CD14-positive monocyte (primary cell): Measurements from ENCODE around the gene RAD51C. TPM values are rescaled to one million over a fixed set of nuclear protein-coding genes. Genes with fewer than 3 reads are reported as not detected.
A peak's percentile ranks its signal among the peaks of the same experiment; 100 is the strongest.

Experiments used
- DNase-seq, 3 donors: peaks; one replicate each; pipeline ENCODE4 v3.0.0-alpha.2; 2011 to 2022
- H2AFZ ChIP-seq: 2 replicates; pipeline ENCODE4 v1.6.0; 2012; ENCODE audit warnings: mild to moderate bottlenecking, low read depth, low read length, inconsistent platforms; ENCODE audit not compliant: insufficient read depth, poor library complexity, severe bottlenecking
- H3K27ac ChIP-seq, 2 donors: 1 replicate in 1 of 2; 2 replicates in 1 of 2; pipeline ENCODE4 v1.5.1; 2012 to 2013; ENCODE audit warnings: low read length in 2 of 2, control low read depth in 1 of 2, inconsistent platforms in 1 of 2, low read depth in 1 of 2, mild to moderate bottlenecking in 1 of 2
- H3K27me3 ChIP-seq, 2 donors: one replicate each; pipeline versions ENCODE4 v1.6.0 to v1.6.1; 2011 to 2013; ENCODE audit warnings: low read length in 2 of 2; ENCODE audit not compliant: control insufficient read depth in 2 of 2, insufficient read depth in 2 of 2
- H3K36me3 ChIP-seq, 2 donors: replicated peaks in 1 of 2; 1 replicate in 1 of 2; 2 replicates in 1 of 2; pipeline versions ENCODE4 v1.5.1 to v1.6.1; 2012 to 2013; ENCODE audit warnings: low read length in 2 of 2, control low read depth in 1 of 2, inconsistent platforms in 1 of 2, mild to moderate bottlenecking in 1 of 2; ENCODE audit not compliant: insufficient read depth in 2 of 2, control insufficient read depth in 1 of 2
- H3K4me1 ChIP-seq, 2 donors: 1 replicate in 1 of 2; 2 replicates in 1 of 2; pipeline versions ENCODE4 v1.5.1 to v1.6.1; 2012 to 2013; ENCODE audit warnings: low read length in 2 of 2, control low read depth in 1 of 2, inconsistent platforms in 1 of 2, mild to moderate bottlenecking in 1 of 2, moderate library complexity in 1 of 2; ENCODE audit not compliant: insufficient read depth in 2 of 2, control insufficient read depth in 1 of 2
- H3K4me2 ChIP-seq: replicated peaks from 2 replicates; pipeline ENCODE3; 2012; ENCODE audit warnings: low read length, moderate library complexity, mild to moderate bottlenecking; ENCODE audit not compliant: poor library complexity, severe bottlenecking; ENCODE audit errors: extremely low read depth
- H3K4me3 ChIP-seq, 3 experiments: fragments of 200-600 bp in 1 of 3; sonication (generic) in 1 of 3; replicated peaks in 1 of 3; 1 replicate in 2 of 3; 2 replicates in 1 of 3; pipeline ENCODE4 v1.5.1; 2011 to 2013; ENCODE audit warnings: low read length in 3 of 3, mild to moderate bottlenecking in 3 of 3, control low read depth in 2 of 3, low read depth in 2 of 3, inconsistent platforms in 1 of 3, moderate library complexity in 1 of 3
- H3K79me2 ChIP-seq: 2 replicates; pipeline ENCODE4 v1.6.0; 2012; ENCODE audit warnings: mild to moderate bottlenecking, control low read depth, inconsistent platforms, low read length, moderate library complexity; ENCODE audit not compliant: insufficient read depth
- H3K9ac ChIP-seq: 2 replicates; pipeline ENCODE4 v1.6.0; 2017; ENCODE audit warnings: low read length, mild to moderate bottlenecking; ENCODE audit not compliant: insufficient read depth, poor library complexity, severe bottlenecking
- H3K9me3 ChIP-seq, 2 donors: replicated peaks in 1 of 2; 1 replicate in 1 of 2; 2 replicates in 1 of 2; pipeline versions ENCODE4 v1.5.1 to v1.6.1; 2012 to 2013; ENCODE audit warnings: low read length in 2 of 2, control low read depth in 1 of 2; ENCODE audit not compliant: control insufficient read depth in 1 of 2, insufficient read depth in 1 of 2
- H4K20me1 ChIP-seq: 2 replicates; pipeline ENCODE4 v1.6.0; 2012; ENCODE audit warnings: mild to moderate bottlenecking, low read length, control low read depth, moderate library complexity; ENCODE audit not compliant: insufficient read depth
- H3K27ac Mint-ChIP-seq, 7 donors: one replicate each; pipeline ENCODE4 v1.8.0; 2020; ENCODE audit warnings: mild to moderate bottlenecking in 7 of 7, mixed read lengths in 7 of 7, moderate library complexity in 6 of 7, inconsistent platforms in 2 of 7
- H3K27me3 Mint-ChIP-seq, 3 donors: one replicate each; pipeline ENCODE4 v1.8.0; 2021 to 2022; ENCODE audit warnings: low read depth in 3 of 3, mild to moderate bottlenecking in 3 of 3, mixed read lengths in 3 of 3, moderate library complexity in 3 of 3, inconsistent platforms in 1 of 3
- H3K36me3 Mint-ChIP-seq, 2 donors: one replicate each; pipeline ENCODE4 v1.8.0; 2020; ENCODE audit warnings: mixed read lengths in 2 of 2, inconsistent platforms in 1 of 2, mild to moderate bottlenecking in 1 of 2
- H3K4me1 Mint-ChIP-seq: one replicate; pipeline ENCODE4 v1.8.0; 2020; ENCODE audit warnings: mild to moderate bottlenecking, mixed read lengths
- H3K4me3 Mint-ChIP-seq, 2 donors: one replicate each; pipeline ENCODE4 v1.8.0; 2020; ENCODE audit warnings: mild to moderate bottlenecking in 2 of 2, mixed read lengths in 2 of 2, moderate library complexity in 1 of 2
- H3K9me3 Mint-ChIP-seq, 7 donors: one replicate each; pipeline ENCODE4 v1.8.0; 2020 to 2022; ENCODE audit warnings: mixed read lengths in 7 of 7, mild to moderate bottlenecking in 6 of 7, moderate library complexity in 6 of 7, inconsistent platforms in 2 of 7
- WGBS: methylation state at CpG from one replicate; pipeline ENCODE4 v1.1.5; 2013; ENCODE audit warnings: missing lambda C conversion rate; ENCODE audit not compliant: insufficient coverage; 5-methylcytosine and 5-hydroxymethylcytosine counted together
- intact Hi-C, 2 donors: fragments of 100-400 bp; cut with micrococcal nuclease; formaldehyde crosslinking; loops; one replicate each; pipeline versions ENCODE4 v1.15.0 to v1.15.1; 2023
- polyA plus RNA-seq, 3 donors: library from polyadenylated mRNA; depleted of rRNA in 1 of 3; unstranded in 2 of 3; stranded (reverse) in 1 of 3; fragments of 300-500 nt in 2 of 3; fragments of >200 nt in 1 of 3; fragmentation: Illumina TruSeq in 2 of 3; gene quantifications; 1 replicate in 2 of 3; 2 replicates in 1 of 3; pipeline ENCODE4 v1.2.3, GENCODE V29; 2012 to 2021
- TF ChIP-seq, protein P1 (sequence below): fragments of 200-600 bp; IDR thresholded peaks from one replicate; pipeline ENCODE4 v1.8.0; 2022; ENCODE audit warnings: antibody characterized with exemption, mild to moderate bottlenecking

Gene RAD51C
- polyA plus RNA-seq, 3 donors, result 6.8 to 14.5 (median 13.1) TPM

DNA sequence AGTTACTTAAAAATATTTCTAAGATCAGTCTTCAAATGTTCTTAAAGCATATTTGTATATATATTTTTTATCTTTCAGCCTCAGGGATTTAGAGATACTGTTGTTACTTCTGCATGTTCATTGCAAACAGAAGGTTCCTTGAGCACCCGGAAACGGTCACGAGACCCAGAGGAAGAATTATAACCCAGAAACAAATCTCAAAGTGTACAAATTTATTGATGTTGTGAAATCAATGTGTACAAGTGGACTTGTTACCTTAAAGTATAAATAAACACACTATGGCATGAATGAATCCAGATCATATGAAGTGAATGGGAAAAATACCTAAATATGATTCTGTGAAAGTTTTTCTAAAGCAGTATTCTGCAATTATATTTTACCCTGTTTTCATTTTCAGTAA is 41.6 kb downstream of the RAD51C start:
- Mint-ChIP-seq H3K4me3 (no peak overlapping the region), H3K9me3 (no peaks in the 10 kb centered on the region)
- no CpG with 5 or more reads among the region's 3 CpGs for WGBS

DNA sequence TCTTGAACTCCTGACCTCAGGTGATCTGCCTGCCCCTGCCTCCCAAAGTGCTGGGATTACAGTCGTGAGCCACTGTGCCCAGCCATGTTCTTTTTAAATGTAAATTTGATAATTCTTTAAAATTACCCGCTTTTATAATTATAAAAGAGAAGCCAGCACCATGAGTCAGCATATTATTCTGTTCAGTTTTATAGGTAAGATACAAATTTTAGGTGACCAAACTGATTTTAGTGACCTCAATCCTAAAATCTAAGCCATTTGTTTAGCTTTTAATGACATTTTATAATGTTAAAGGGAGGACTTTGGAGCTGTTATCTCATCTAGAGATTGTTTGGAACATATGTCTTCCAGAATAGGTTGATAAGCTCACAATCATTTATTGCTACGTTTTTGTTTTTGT is 42.4 kb downstream of the RAD51C start:
- TF ChIP-seq, protein P1, sequence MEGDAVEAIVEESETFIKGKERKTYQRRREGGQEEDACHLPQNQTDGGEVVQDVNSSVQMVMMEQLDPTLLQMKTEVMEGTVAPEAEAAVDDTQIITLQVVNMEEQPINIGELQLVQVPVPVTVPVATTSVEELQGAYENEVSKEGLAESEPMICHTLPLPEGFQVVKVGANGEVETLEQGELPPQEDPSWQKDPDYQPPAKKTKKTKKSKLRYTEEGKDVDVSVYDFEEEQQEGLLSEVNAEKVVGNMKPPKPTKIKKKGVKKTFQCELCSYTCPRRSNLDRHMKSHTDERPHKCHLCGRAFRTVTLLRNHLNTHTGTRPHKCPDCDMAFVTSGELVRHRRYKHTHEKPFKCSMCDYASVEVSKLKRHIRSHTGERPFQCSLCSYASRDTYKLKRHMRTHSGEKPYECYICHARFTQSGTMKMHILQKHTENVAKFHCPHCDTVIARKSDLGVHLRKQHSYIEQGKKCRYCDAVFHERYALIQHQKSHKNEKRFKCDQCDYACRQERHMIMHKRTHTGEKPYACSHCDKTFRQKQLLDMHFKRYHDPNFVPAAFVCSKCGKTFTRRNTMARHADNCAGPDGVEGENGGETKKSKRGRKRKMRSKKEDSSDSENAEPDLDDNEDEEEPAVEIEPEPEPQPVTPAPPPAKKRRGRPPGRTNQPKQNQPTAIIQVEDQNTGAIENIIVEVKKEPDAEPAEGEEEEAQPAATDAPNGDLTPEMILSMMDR, result no peak

More for the DNA sequence above, 41.6 kb downstream of the RAD51C start:
- DNase-seq, result no peak
- Histone ChIP-seq H3K4me1 (no peaks in the 10 kb centered on the region), H2AFZ (no peak overlapping the region), H3K79me2 (no peaks in the 10 kb centered on the region), H3K9me3 (no peaks in the 10 kb centered on the region), H3K36me3 (peaks cover 0 to 7% of the 10 kb centered on the region in 2 donors), H3K9ac (no peak overlapping the region), H3K27me3 (no peaks in the 10 kb centered on the region), H3K27ac (no peak overlapping the region), H3K4me2 (no peak overlapping the region), H4K20me1 (no peaks in the 10 kb centered on the region), H3K4me3 (no peak overlapping the region)
- intact Hi-C loops, result no loop called here
- Mint-ChIP-seq H3K27me3 (peaks cover 0 to 1% (median 0%) of the 10 kb centered on the region in 3 donors), H3K27ac (no peak overlapping the region), H3K4me1 (no peaks in the 10 kb centered on the region), H3K36me3 (peaks cover 8 to 11% of the 10 kb centered on the region in 2 donors)
- TF ChIP-seq, protein P1, result no peak

More for the DNA sequence above, 42.4 kb downstream of the RAD51C start:
- no peaks in the 10 kb centered on the region for H4K20me1 ChIP-seq
- no peak overlapping the region for H3K27ac ChIP-seq
- H3K9me3 ChIP-seq, result no peaks in the 10 kb centered on the region
- no peak overlapping the region for H3K4me3 ChIP-seq
- Mint-ChIP-seq H3K27me3 (peaks cover 0 to 4% (median 0%) of the 10 kb centered on the region in 3 donors), H3K4me1 (no peaks in the 10 kb centered on the region), H3K9me3 (no peaks in the 10 kb centered on the region), H3K36me3 (peaks cover 8 to 9% of the 10 kb centered on the region in 2 donors), H3K27ac (peak overlapping the region in 2 of 7 donors; percentile 25 to 63), H3K4me3 (no peak overlapping the region)
- no peak overlapping the region for H3K9ac ChIP-seq
- no peak for DNase-seq
- no CpG with 5 or more reads among the region's 3 CpGs for WGBS
- H2AFZ ChIP-seq, result no peak overlapping the region
- peaks cover 0 to 7% of the 10 kb centered on the region in 2 donors for H3K36me3 ChIP-seq
- H3K79me2 ChIP-seq, result no peaks in the 10 kb centered on the region
- H3K27me3 ChIP-seq, result no peaks in the 10 kb centered on the region
- intact Hi-C loops, result no loop called here
- no peak overlapping the region for H3K4me2 ChIP-seq
- no peaks in the 10 kb centered on the region for H3K4me1 ChIP-seq
